HEK293 (cell line): ENCODE data around the gene SLC5A10.

ENCODE experiments used
- CTCF ChIA-PET: fragments of 350-600 bp; formaldehyde crosslinking; extraction: SDS; loops from one replicate; lab custom pipeline; 2021; ENCODE audit warnings: antibody characterized with exemption; lab: Yijun Ruan, JAX
- POLR2A ChIA-PET: fragments of 300-600 bp; formaldehyde crosslinking; extraction: SDS; loops from one replicate; lab custom pipeline; 2020; ENCODE audit warnings: antibody characterized with exemption, inconsistent platforms; lab: Yijun Ruan, JAX
- H3K27ac ChIP-seq: fragments of 200-500 bp; sonication (Bioruptor generic); 2 replicates; pipeline ENCODE4 v1.5.1; 2014; ENCODE audit warnings: low read depth, low read length, control low read depth, inconsistent platforms; ENCODE audit errors: extremely low read depth
- H3K36me3 ChIP-seq, 2 experiments: fragments of 200-500 bp in 1 of 2; sonication (Bioruptor generic) in 1 of 2; 1 replicate in 1 of 2; 2 replicates in 1 of 2; pipeline ENCODE4 v1.5.1; 2014 to 2017; ENCODE audit warnings: inconsistent platforms in 2 of 2, low read length in 2 of 2; ENCODE audit not compliant: control insufficient read depth in 2 of 2, insufficient read depth in 1 of 2
- H3K4me1 ChIP-seq: fragments of 200-500 bp; sonication (Bioruptor generic); 2 replicates; pipeline ENCODE4 v1.5.1; 2014; ENCODE audit warnings: mild to moderate bottlenecking, low read length, inconsistent platforms; ENCODE audit not compliant: control insufficient read depth, insufficient read depth
- H3K4me3 ChIP-seq: 2 replicates; pipeline ENCODE4 v1.5.1; 2011; ENCODE audit warnings: low read depth, mild to moderate bottlenecking, control low read depth, low read length, moderate library complexity
- H3K9me3 ChIP-seq: fragments of 200-500 bp; sonication (Bioruptor generic); 2 replicates; pipeline ENCODE4 v1.5.1; 2014; ENCODE audit warnings: low read depth, low read length, inconsistent platforms; ENCODE audit not compliant: control insufficient read depth, insufficient read depth
- AEBP2 ChIP-seq: fragments of 450-650 bp; formaldehyde crosslinking; IDR thresholded peaks from 2 replicates; pipeline ENCODE4 v1.5.1; 2016; ENCODE audit warnings: missing biosample characterization, missing genetic modification characterization, borderline replicate concordance
- HOXC10 ChIP-seq: sonication (generic); formaldehyde crosslinking; IDR thresholded peaks from 2 replicates; pipeline ENCODE4 v1.8.1; 2023; ENCODE audit warnings: mild to moderate bottlenecking, missing genetic modification reagents
- IKZF3 ChIP-seq: fragments of 450-650 bp; IDR thresholded peaks from 2 replicates; pipeline ENCODE4 v1.5.0; 2018; ENCODE audit warnings: missing biosample characterization, mild to moderate bottlenecking, missing genetic modification characterization, moderate library complexity
- PBX3 ChIP-seq: sonication (generic); formaldehyde crosslinking; IDR thresholded peaks from 2 replicates; pipeline ENCODE4 v1.8.1; 2022; ENCODE audit warnings: mild to moderate bottlenecking, moderate library complexity, missing genetic modification reagents
- REST ChIP-seq: fragments of 450-650 bp; formaldehyde crosslinking; IDR thresholded peaks from 2 replicates; pipeline ENCODE4 v1.5.1; 2016; ENCODE audit warnings: missing biosample characterization, missing genetic modification characterization
- SP7 ChIP-seq: fragments of 450-650 bp; formaldehyde crosslinking; IDR thresholded peaks from 2 replicates; pipeline ENCODE4 v1.5.1; 2016; ENCODE audit warnings: missing biosample characterization, missing genetic modification characterization
- ZBTB17 ChIP-seq: fragments of 450-650 bp; formaldehyde crosslinking; IDR thresholded peaks from 2 replicates; pipeline ENCODE4 v1.5.1; 2016; ENCODE audit warnings: missing biosample characterization, missing genetic modification characterization
- ZBTB20 ChIP-seq: fragments of 450-650 bp; formaldehyde crosslinking; IDR thresholded peaks from 2 replicates; pipeline ENCODE4 v1.5.1; 2016; ENCODE audit warnings: missing biosample characterization, missing genetic modification characterization
- ZNF121 ChIP-seq: fragments of 450-650 bp; formaldehyde crosslinking; IDR thresholded peaks from 2 replicates; pipeline ENCODE4 v1.5.1; 2016; ENCODE audit warnings: missing biosample characterization, missing genetic modification characterization
- ZNF184 ChIP-seq: fragments of 450-650 bp; IDR thresholded peaks from 2 replicates; pipeline ENCODE4 v1.5.1; 2018; ENCODE audit warnings: missing biosample characterization, mild to moderate bottlenecking, missing genetic modification characterization
- ZNF23 ChIP-seq: fragments of 450-650 bp; formaldehyde crosslinking; IDR thresholded peaks from 2 replicates; pipeline ENCODE4 v1.5.1; 2016; ENCODE audit warnings: missing biosample characterization, missing genetic modification characterization, borderline replicate concordance
- ZNF274 ChIP-seq, 2 experiments: fragments of 200-500 bp in 1 of 2; fragments of 450-650 bp in 1 of 2; sonication (Bioruptor generic) in 1 of 2; formaldehyde crosslinking in 1 of 2; IDR thresholded peaks; 2 replicates each; pipeline versions ENCODE4 v1.5.1 to v1.6.1; 2014 to 2016; ENCODE audit warnings: borderline replicate concordance in 1 of 2, inconsistent platforms in 1 of 2, low read length in 1 of 2, missing biosample characterization in 1 of 2, missing genetic modification characterization in 1 of 2
- ZNF324 ChIP-seq: fragments of 450-650 bp; formaldehyde crosslinking; IDR thresholded peaks from 2 replicates; pipeline ENCODE4 v1.5.1; 2016; ENCODE audit warnings: missing biosample characterization, missing genetic modification characterization
- ZNF350 ChIP-seq: fragments of 450-650 bp; formaldehyde crosslinking; IDR thresholded peaks from 2 replicates; pipeline ENCODE4 v1.5.0; 2017; ENCODE audit warnings: missing biosample characterization, mild to moderate bottlenecking, missing genetic modification characterization
- ZNF37A ChIP-seq: fragments of 450-650 bp; IDR thresholded peaks from 2 replicates; pipeline ENCODE4 v1.5.1; 2018; ENCODE audit warnings: missing biosample characterization, missing genetic modification characterization
- ZNF488 ChIP-seq: fragments of 450-650 bp; formaldehyde crosslinking; IDR thresholded peaks from 2 replicates; pipeline ENCODE4 v1.5.1; 2016; ENCODE audit warnings: missing biosample characterization, missing genetic modification characterization
- ZNF580 ChIP-seq: fragments of 450-650 bp; formaldehyde crosslinking; IDR thresholded peaks from 2 replicates; pipeline ENCODE4 v1.5.1; 2016; ENCODE audit warnings: missing biosample characterization, missing genetic modification characterization
- ZNF610 ChIP-seq: fragments of 450-650 bp; formaldehyde crosslinking; IDR thresholded peaks from 2 replicates; pipeline ENCODE4 v1.5.1; 2016; ENCODE audit warnings: missing biosample characterization, missing genetic modification characterization, borderline replicate concordance
- ZNF639 ChIP-seq: fragments of 450-650 bp; formaldehyde crosslinking; IDR thresholded peaks from 2 replicates; pipeline ENCODE4 v1.5.1; 2016; ENCODE audit warnings: missing biosample characterization, missing genetic modification characterization
- ZNF776 ChIP-seq: fragments of 450-650 bp; formaldehyde crosslinking; IDR thresholded peaks from 2 replicates; pipeline ENCODE4 v1.5.0; 2017; ENCODE audit warnings: missing biosample characterization, missing genetic modification characterization, borderline replicate concordance
- ZSCAN16 ChIP-seq: fragments of 450-650 bp; formaldehyde crosslinking; IDR thresholded peaks from 2 replicates; pipeline ENCODE4 v1.5.1; 2016; ENCODE audit warnings: missing biosample characterization, missing genetic modification characterization

SLC5A10 gene

GRCh38 chr17:18938692-18939023 is 13.3 kb upstream of the SLC5A10 start:
- CTCF ChIA-PET = interaction anchor here (0.7 to 2.3 kb wide), 4 partner anchors 9 to 29 kb away, joined by 3 to 9 read pairs (median 6); no protein-coding TSS in a partner anchor
- Histone ChIP-seq H3K27ac (no peak overlapping the region), H3K36me3 (no peaks in the 10 kb centered on the region)
- no peak for TF ChIP-seq ZNF776
- TF ChIP-seq ZNF121 (tag by site-specific recombination) = no peak
- TF ChIP-seq ZNF324 (tag by site-specific recombination) = no peak
- TF ChIP-seq ZBTB20 (tag by site-specific recombination) = no peak
- no peak for TF ChIP-seq PBX3 (CRISPR knock-in tag)
- TF ChIP-seq IKZF3 (tag by site-specific recombination) = no peak
- TF ChIP-seq ZNF274 (IDR thresholded peaks at IDR 0.05; ENCODE audit: low read length) = no peak
- TF ChIP-seq ZNF274 (tag by site-specific recombination; IDR thresholded peaks at IDR 0.05; ENCODE audit: borderline replicate concordance) = no peak
- TF ChIP-seq ZNF639 (tag by site-specific recombination) = no peak
- no peak for TF ChIP-seq ZNF37A
- TF ChIP-seq AEBP2 = no peak
- TF ChIP-seq, all 188 proteins: peak for 0
- Histone ChIP-seq H3K4me3 (no peak overlapping the region), H3K4me1 (no peaks in the 10 kb centered on the region), H3K9me3 (no peaks in the 10 kb centered on the region)
- POLR2A ChIA-PET = interaction anchor here (1.3 kb wide), 1 partner anchor 9 kb away, joined by 4 read pairs; no protein-coding TSS in a partner anchor

- Histone ChIP-seq H3K4me3 (no peak overlapping the region), H3K27ac (no peak overlapping the region), H3K9me3 (no peaks in the 10 kb centered on the region), H3K36me3 (no peaks in the 10 kb centered on the region), H3K4me1 (no peaks in the 10 kb centered on the region)
- ChIA-PET CTCF (interaction anchor here (2.5 kb wide), 1 partner anchor 17 kb away, joined by 11 read pairs; no protein-coding TSS in a partner anchor), POLR2A (no interaction called here)
- TF ChIP-seq HOXC10 (CRISPR knock-in tag) (no peak), ZBTB17 (tag by site-specific recombination) (no peak), ZNF610 (tag by site-specific recombination) (no peak)
Measured at GRCh38 chr17:18944646-18945045, 7.3 kb upstream of the SLC5A10 start.

- no peaks in the 10 kb centered on the region for H3K9me3 ChIP-seq
- POLR2A ChIA-PET = no interaction called here
- H3K36me3 ChIP-seq = no peaks in the 10 kb centered on the region
- no peak overlapping the region for H3K4me3 ChIP-seq
- CTCF ChIA-PET = interaction anchor here (0.7 to 1.0 kb wide), 2 partner anchors 15 to 716 kb away, joined by 3 to 5 read pairs; no protein-coding TSS in a partner anchor
- H3K4me1 ChIP-seq = no peaks in the 10 kb centered on the region
- H3K27ac ChIP-seq = no peak overlapping the region
- TF ChIP-seq ZNF184 (tag by site-specific recombination) = no peak
- TF ChIP-seq ZNF580 (tag by site-specific recombination) = no peak
- TF ChIP-seq ZNF350 (tag by site-specific recombination) = no peak
- no peak for TF ChIP-seq SP7 (tag by site-specific recombination)
- TF ChIP-seq ZNF23 = no peak
- TF ChIP-seq ZNF488 (tag by site-specific recombination) = no peak
- TF ChIP-seq REST = no peak
- no peak for TF ChIP-seq ZSCAN16 (tag by site-specific recombination)
Measured at GRCh38 chr17:18946536-18946935, 5.4 kb upstream of the SLC5A10 start.
